Measurements from ENCODE around the gene LCMT1. TPM values are rescaled to one million over a fixed set of nuclear protein-coding genes. Genes with fewer than 3 reads are reported as not detected.

LCMT1 gene
- total RNA-seq, 4 donors from 2014 or later, result 10.7 to 56.9 (median 34.4) TPM

DNA sequence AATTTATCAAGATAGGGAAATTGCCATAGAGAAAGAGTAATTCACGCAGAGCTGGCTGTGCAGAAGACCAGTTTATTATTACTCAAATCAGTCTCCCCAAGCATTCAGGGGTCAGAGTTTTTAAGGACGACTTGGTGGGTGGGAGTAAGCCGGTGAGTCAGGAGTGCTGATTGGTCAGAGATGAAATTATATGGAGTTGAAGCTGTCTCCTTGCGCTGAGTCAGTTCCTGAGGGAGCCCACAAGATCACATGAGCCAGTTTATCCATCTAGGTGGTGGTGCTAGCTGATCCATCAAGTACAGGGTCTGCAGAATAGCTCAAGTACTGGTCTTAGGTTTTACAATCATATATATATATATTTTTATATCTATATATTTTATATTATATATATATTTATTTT lies 99.2 kb downstream of the LCMT1 start:
- Histone ChIP-seq H3K36me3 (no peaks in the 10 kb centered on the region), H3K27ac (no peak overlapping the region), H3K4me3 (no peak overlapping the region), H3K4me1 (no peaks in the 10 kb centered on the region), H3K9me3 (no peaks in the 10 kb centered on the region), H3K27me3 (no peaks in the 10 kb centered on the region)
- TF ChIP-seq CTCF (IDR thresholded peaks at IDR 0.05) (no peak), POLR2A (IDR thresholded peaks at IDR 0.05) (no peak)
- no peak for DNase-seq

- Histone ChIP-seq H3K4me1 (no peaks in the 10 kb centered on the region), H3K9me3 (no peaks in the 10 kb centered on the region), H3K4me3 (no peak overlapping the region), H3K27ac (no peak overlapping the region), H3K27me3 (no peaks in the 10 kb centered on the region), H3K36me3 (no peaks in the 10 kb centered on the region)
- DNase-seq, result no peak
- TF ChIP-seq CTCF (IDR thresholded peaks at IDR 0.05), result no peak
- no peak for TF ChIP-seq POLR2A (IDR thresholded peaks at IDR 0.05)
These were observed 101.1 kb downstream of the LCMT1 start for GRCh38 chr16:25212636-25213035.

DNA sequence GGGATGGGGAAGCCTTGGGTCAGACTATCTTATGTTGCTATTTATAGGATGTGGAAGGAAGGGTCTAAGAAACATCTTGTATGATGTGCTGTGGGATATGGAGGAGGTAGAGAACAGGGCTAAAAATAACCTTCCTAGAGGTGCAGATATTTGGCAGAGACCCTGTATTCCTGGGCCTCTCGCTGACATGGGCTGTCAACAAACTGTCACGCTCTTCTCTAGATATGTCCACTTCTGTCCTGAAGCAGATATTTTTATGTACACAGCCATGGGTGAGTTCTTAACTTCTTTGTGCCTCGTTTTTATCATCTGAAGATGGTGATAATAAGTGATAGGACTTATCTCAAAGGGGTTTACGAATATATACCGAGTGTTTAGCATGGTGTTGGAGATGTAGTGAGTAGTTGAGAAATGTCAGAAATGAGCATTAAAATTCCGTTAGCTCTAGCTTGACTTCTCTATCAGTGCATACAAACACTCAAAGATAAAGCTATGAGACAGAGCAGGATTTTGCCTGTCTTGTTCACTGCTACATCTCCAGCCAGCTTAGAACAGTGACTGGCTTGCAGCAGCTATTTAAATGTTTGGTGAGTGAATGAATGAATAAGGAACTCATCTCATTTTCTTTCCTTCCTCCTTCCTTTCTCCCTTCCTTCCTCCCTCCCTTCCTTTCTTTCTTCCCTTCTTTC lies 102.3 kb downstream of the LCMT1 start:
- DNase-seq, result no peak
- H3K4me1 ChIP-seq, result no peaks in the 10 kb centered on the region
- no peaks in the 10 kb centered on the region for H3K36me3 ChIP-seq
- H3K27ac ChIP-seq, result no peak overlapping the region
- no peaks in the 10 kb centered on the region for H3K9me3 ChIP-seq
- TF ChIP-seq CTCF (IDR thresholded peaks at IDR 0.05), result no peak
- TF ChIP-seq POLR2A (IDR thresholded peaks at IDR 0.05), result no peak
- H3K4me3 ChIP-seq, result no peak overlapping the region
- no peaks in the 10 kb centered on the region for H3K27me3 ChIP-seq

- no peak overlapping the region for H3K4me3 ChIP-seq
- no peaks in the 10 kb centered on the region for H3K27me3 ChIP-seq
- H3K27ac ChIP-seq, result no peak overlapping the region
- H3K9me3 ChIP-seq, result no peaks in the 10 kb centered on the region
- no peak for DNase-seq
- TF ChIP-seq CTCF (IDR thresholded peaks at IDR 0.05) (no peak), POLR2A (IDR thresholded peaks at IDR 0.05) (no peak)
- no peaks in the 10 kb centered on the region for H3K4me1 ChIP-seq
- H3K36me3 ChIP-seq, result no peaks in the 10 kb centered on the region
These were observed 105.6 kb downstream of the LCMT1 start for GRCh38 chr16:25217112-25217511.

- no peak for TF ChIP-seq CTCF (IDR thresholded peaks at IDR 0.05)
- no peaks in the 10 kb centered on the region for H3K27me3 ChIP-seq
- DNase-seq, result no peak
- H3K9me3 ChIP-seq, result no peaks in the 10 kb centered on the region
- no peaks in the 10 kb centered on the region for H3K36me3 ChIP-seq
- no peaks in the 10 kb centered on the region for H3K4me1 ChIP-seq
- no peak overlapping the region for H3K4me3 ChIP-seq
- H3K27ac ChIP-seq, result no peak overlapping the region
These were observed 106.4 kb downstream of the LCMT1 start for GRCh38 chr16:25217921-25218320.

All from Peyer's patch (tissue), 4 donors.